Ovary (tissue), 3 donors: ENCODE measurements around the gene PRDM12.

Experiments used
- POLR2A ChIP-seq: fragments of 450-650 bp; IDR thresholded peaks from one replicate; pipeline ENCODE4 v1.6.1; 2017; ENCODE audit warnings: antibody characterized with exemption, mild to moderate bottlenecking, moderate library complexity
- TF ChIP-seq, protein P1 (sequence below), 3 donors: fragments of 450-650 bp in 2 of 3; fragments of 200-600 bp in 1 of 3; IDR thresholded peaks; one replicate each; pipeline versions ENCODE4 v1.5.1 to v1.8.0; 2016 to 2022; ENCODE audit warnings: antibody characterized with exemption in 3 of 3, mild to moderate bottlenecking in 1 of 3
- donor health status: DM: no; HTN: no; CAD: no.

DNA sequence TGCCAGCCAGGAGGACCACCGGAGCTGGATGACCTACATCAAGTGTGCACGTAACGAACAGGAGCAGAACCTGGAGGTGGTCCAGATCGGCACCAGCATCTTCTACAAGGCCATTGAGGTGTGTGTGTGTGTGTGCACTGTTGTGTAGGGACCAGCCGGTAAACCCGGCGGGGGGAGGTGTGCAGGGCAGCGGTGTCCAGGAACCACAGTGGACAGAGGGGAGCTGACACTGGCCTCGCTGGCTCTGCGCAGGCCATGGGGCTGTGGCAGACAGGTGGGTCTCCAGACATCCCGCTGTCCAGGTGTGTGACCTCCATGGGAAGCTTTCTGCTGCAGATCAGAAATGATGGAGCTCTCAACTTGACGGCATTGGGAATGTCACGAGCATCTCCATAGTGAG lies 3.8 kb downstream of the PRDM12 start:
- TF ChIP-seq, protein P1, sequence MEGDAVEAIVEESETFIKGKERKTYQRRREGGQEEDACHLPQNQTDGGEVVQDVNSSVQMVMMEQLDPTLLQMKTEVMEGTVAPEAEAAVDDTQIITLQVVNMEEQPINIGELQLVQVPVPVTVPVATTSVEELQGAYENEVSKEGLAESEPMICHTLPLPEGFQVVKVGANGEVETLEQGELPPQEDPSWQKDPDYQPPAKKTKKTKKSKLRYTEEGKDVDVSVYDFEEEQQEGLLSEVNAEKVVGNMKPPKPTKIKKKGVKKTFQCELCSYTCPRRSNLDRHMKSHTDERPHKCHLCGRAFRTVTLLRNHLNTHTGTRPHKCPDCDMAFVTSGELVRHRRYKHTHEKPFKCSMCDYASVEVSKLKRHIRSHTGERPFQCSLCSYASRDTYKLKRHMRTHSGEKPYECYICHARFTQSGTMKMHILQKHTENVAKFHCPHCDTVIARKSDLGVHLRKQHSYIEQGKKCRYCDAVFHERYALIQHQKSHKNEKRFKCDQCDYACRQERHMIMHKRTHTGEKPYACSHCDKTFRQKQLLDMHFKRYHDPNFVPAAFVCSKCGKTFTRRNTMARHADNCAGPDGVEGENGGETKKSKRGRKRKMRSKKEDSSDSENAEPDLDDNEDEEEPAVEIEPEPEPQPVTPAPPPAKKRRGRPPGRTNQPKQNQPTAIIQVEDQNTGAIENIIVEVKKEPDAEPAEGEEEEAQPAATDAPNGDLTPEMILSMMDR (IDR thresholded peaks at IDR 0.05): no peak
- no peak for TF ChIP-seq POLR2A
